B cell (primary cell): ENCODE measurements around the gene HIGD2B. TPM values are rescaled to one million over a fixed set of nuclear protein-coding genes. Genes with fewer than 3 reads are reported as not detected.

Source experiments
- ATAC-seq: fragments of 200-7000 bp; cut with Tn5 transposase; one replicate; pipeline ENCODE4 v1.10.0; 2021; ENCODE audit warnings: low read depth, mild to moderate bottlenecking, moderate number of reproducible peaks, moderate library complexity
- CTCF ChIA-PET: fragments of 350-600 bp; sonication (Branson Sonifier 250); formaldehyde crosslinking; loops from one replicate; lab custom pipeline; 2021; ENCODE audit warnings: antibody characterized with exemption, inconsistent platforms; lab: Charles Lee
- POLR2A ChIA-PET: fragments of 350-600 bp; sonication (Branson Sonifier 250); formaldehyde crosslinking; loops from one replicate; lab custom pipeline; 2021; ENCODE audit warnings: antibody characterized with exemption; lab: Charles Lee
- DNase-seq: peaks from one replicate; pipeline ENCODE4 v3.0.0; 2013
- H2AFZ ChIP-seq: 2 replicates; pipeline ENCODE4 v1.6.1; 2012; ENCODE audit warnings: mild to moderate bottlenecking, low read depth, low read length; ENCODE audit not compliant: insufficient read depth, poor library complexity, severe bottlenecking
- H3K27ac ChIP-seq, 2 donors: 1 replicate in 1 of 2; 2 replicates in 1 of 2; pipeline ENCODE4 v1.5.1; 2012 to 2013; ENCODE audit warnings: low read length in 2 of 2, mild to moderate bottlenecking in 2 of 2, moderate library complexity in 1 of 2
- H3K27me3 ChIP-seq, 4 experiments: fragments of 200-600 bp in 1 of 4; sonication (generic) in 1 of 4; replicated peaks in 1 of 4; 1 replicate in 2 of 4; 2 replicates in 2 of 4; pipeline versions ENCODE4 v1.6.1 to v1.7.0; 2013 to 2016; ENCODE audit warnings: low read length in 3 of 4, mild to moderate bottlenecking in 2 of 4, mixed read lengths in 1 of 4, moderate library complexity in 1 of 4; ENCODE audit not compliant: insufficient read depth in 4 of 4, control insufficient read depth in 3 of 4; ENCODE audit errors: control extremely low read depth in 1 of 4
- H3K36me3 ChIP-seq, 2 experiments: replicated peaks in 1 of 2; 1 replicate in 1 of 2; 2 replicates in 1 of 2; pipeline versions ENCODE4 v1.6.1 to v1.7.1; 2013; ENCODE audit warnings: low read length in 1 of 2; ENCODE audit not compliant: insufficient read depth in 2 of 2, control insufficient read depth in 1 of 2; ENCODE audit errors: control extremely low read depth in 1 of 2, extremely low read depth in 1 of 2
- H3K4me1 ChIP-seq, 2 donors: fragments of 200-600 bp in 1 of 2; sonication (generic) in 1 of 2; 1 replicate in 1 of 2; 2 replicates in 1 of 2; pipeline versions ENCODE4 v1.5.1 to v1.6.1; 2013 to 2017; ENCODE audit warnings: low read length in 2 of 2; ENCODE audit not compliant: control insufficient read depth in 2 of 2, insufficient read depth in 2 of 2
- H3K4me2 ChIP-seq: replicated peaks from 2 replicates; pipeline ENCODE3; 2012; ENCODE audit warnings: mild to moderate bottlenecking, low read depth, low read length; ENCODE audit not compliant: poor library complexity, severe bottlenecking
- H3K4me3 ChIP-seq, 5 experiments: fragments of 200-600 bp in 1 of 5; sonication (generic) in 1 of 5; 1 replicate in 3 of 5; 2 replicates in 2 of 5; pipeline versions ENCODE4 v1.5.1 to v1.7.0; 2011 to 2016; ENCODE audit warnings: low read length in 4 of 5, mild to moderate bottlenecking in 4 of 5, low read depth in 2 of 5, control low read depth in 1 of 5, moderate library complexity in 1 of 5; ENCODE audit not compliant: insufficient read depth in 1 of 5; ENCODE audit errors: control extremely low read depth in 1 of 5, extremely low read depth in 1 of 5
- H3K79me2 ChIP-seq: fragments of 200-600 bp; sonication (generic); one replicate; pipeline ENCODE4 v1.6.0; 2016; ENCODE audit warnings: low read length; ENCODE audit not compliant: control insufficient read depth, insufficient read depth
- H3K9ac ChIP-seq: fragments of 200-600 bp; sonication (generic); 2 replicates; pipeline ENCODE4 v1.6.1; 2017; ENCODE audit warnings: mild to moderate bottlenecking, low read length, moderate library complexity
- H3K9me3 ChIP-seq, 3 donors: one replicate each; pipeline versions ENCODE4 v1.6.1 to v1.7.1; 2013; ENCODE audit warnings: low read length in 2 of 3; ENCODE audit not compliant: control insufficient read depth in 2 of 3, insufficient read depth in 1 of 3; ENCODE audit errors: control extremely low read depth in 1 of 3
- H4K20me1 ChIP-seq: 2 replicates; pipeline ENCODE4 v1.6.0; 2012; ENCODE audit warnings: mild to moderate bottlenecking, low read length; ENCODE audit not compliant: insufficient read depth, control insufficient read depth, poor library complexity, severe bottlenecking
- H3K27ac Mint-ChIP-seq: one replicate; pipeline ENCODE4 v1.8.0; 2021; ENCODE audit warnings: mixed read lengths
- H3K27me3 Mint-ChIP-seq: one replicate; pipeline ENCODE4 v1.8.0; 2021; ENCODE audit warnings: mixed read lengths
- H3K4me1 Mint-ChIP-seq: one replicate; pipeline ENCODE4 v1.8.0; 2021; ENCODE audit warnings: mixed read lengths
- H3K4me3 Mint-ChIP-seq: one replicate; pipeline ENCODE4 v1.8.0; 2021; ENCODE audit warnings: mixed read lengths
- H3K9me3 Mint-ChIP-seq: one replicate; pipeline ENCODE4 v1.8.0; 2022; ENCODE audit warnings: mixed read lengths; ENCODE audit not compliant: insufficient read depth
- CTCF ChIP-seq: fragments of 200-600 bp; IDR thresholded peaks from one replicate; pipeline ENCODE4 v1.8.0; 2022; ENCODE audit warnings: antibody characterized with exemption, mild to moderate bottlenecking
- EZH2 ChIP-seq: IDR thresholded peaks from 2 replicates; pipeline ENCODE4 v1.6.1; 2012; ENCODE audit warnings: borderline replicate concordance, low read depth, mild to moderate bottlenecking, moderate library complexity, low read length; ENCODE audit not compliant: insufficient read depth, poor library complexity, severe bottlenecking
- WGBS: methylation state at CpG from one replicate; pipeline ENCODE4 v1.1.5; 2013; ENCODE audit warnings: missing lambda C conversion rate; ENCODE audit not compliant: insufficient coverage; 5-methylcytosine and 5-hydroxymethylcytosine counted together
- intact Hi-C: fragments of 100-400 bp; cut with micrococcal nuclease; formaldehyde crosslinking; loops from one replicate; pipeline ENCODE4 v1.10.0; 2022
- polyA plus RNA-seq: library from polyadenylated mRNA; depleted of rRNA; stranded (reverse); fragments of >200 nt; gene quantifications from 2 replicates; pipeline ENCODE4 v1.2.3, GENCODE V29; 2012
- total RNA-seq, 2 donors: library from RNA; stranded (reverse); fragments of 120-200 nt in 1 of 2; gene quantifications; 1 replicate in 1 of 2; 2 replicates in 1 of 2; pipeline versions ENCODE4 v1.2.3 to v1.2.4, GENCODE V29; 2013 to 2022

Gene HIGD2B
- total and polyA plus RNA-seq, 2 donors (not counting 1 experiment from before 2014, with no cell fraction given), result 0.52 TPM; not detected in 1

GRCh38 chr15:72676838-72677237 is 9.1 kb downstream of the HIGD2B start:
- H3K79me2 ChIP-seq, result no peaks in the 10 kb centered on the region
- Mint-ChIP-seq H3K4me1 (peaks cover 2% of the 10 kb centered on the region), H3K4me3 (no peak overlapping the region), H3K27me3 (peaks cover 27% of the 10 kb centered on the region), H3K27ac (no peak overlapping the region), H3K9me3 (no peaks in the 10 kb centered on the region)
- no peak overlapping the region for H3K9ac ChIP-seq
- 100% methylated on average over 1 of the region's 4 CpGs for WGBS
- no peak for TF ChIP-seq EZH2
- no peak for TF ChIP-seq CTCF
- peaks cover 0 to 6% (median 4%) of the 10 kb centered on the region in 4 experiments for H3K27me3 ChIP-seq
- DNase-seq, result no peak
- CTCF ChIA-PET, result no interaction called here
- no peaks in the 10 kb centered on the region for H3K4me1 ChIP-seq
- H2AFZ ChIP-seq, result no peak overlapping the region
- no peak overlapping the region for H3K4me2 ChIP-seq
- H3K4me3 ChIP-seq, result no peak overlapping the region
- POLR2A ChIA-PET, result no interaction called here
- H3K36me3 ChIP-seq, result no peaks in the 10 kb centered on the region
- no peaks in the 10 kb centered on the region for H4K20me1 ChIP-seq
- no peak for ATAC-seq
- H3K9me3 ChIP-seq, result no peaks in the 10 kb centered on the region
- intact Hi-C loops, result no loop called here
- H3K27ac ChIP-seq, result no peak overlapping the region

DNA sequence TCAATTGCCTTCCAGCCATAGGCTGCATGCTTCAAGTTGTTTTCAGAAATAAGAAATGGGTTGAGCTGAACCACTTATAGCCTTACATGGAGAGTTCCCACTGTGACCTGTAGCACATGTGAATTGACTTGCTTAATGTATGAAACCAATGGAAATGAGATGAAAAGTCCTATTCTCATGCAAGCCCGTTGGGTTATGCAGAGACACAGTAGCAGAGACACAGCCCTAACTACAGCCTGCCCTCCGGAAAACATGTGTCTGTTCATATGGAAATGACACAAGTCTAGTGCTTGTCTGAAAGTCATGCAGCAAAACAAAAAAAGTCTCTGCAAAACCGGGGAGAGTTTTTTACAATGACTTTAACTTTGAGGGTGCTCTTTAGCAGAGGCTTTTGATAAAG is 14.5 kb downstream of the HIGD2B start:
- H3K27ac Mint-ChIP-seq, result no peak overlapping the region
- no peak for DNase-seq
- H4K20me1 ChIP-seq, result no peaks in the 10 kb centered on the region
- WGBS, result 20% methylated on average over 1 of the region's 3 CpGs
- H3K4me1 Mint-ChIP-seq, result peaks cover 4% of the 10 kb centered on the region
- intact Hi-C loops, result no loop called here
- no peak overlapping the region for H3K27ac ChIP-seq
- H3K79me2 ChIP-seq, result no peaks in the 10 kb centered on the region
- no peak overlapping the region for H3K4me3 Mint-ChIP-seq
- no peak overlapping the region for H3K4me3 ChIP-seq
- H3K4me1 ChIP-seq, result peaks cover 3 to 5% of the 10 kb centered on the region in 2 donors
- no peak overlapping the region for H2AFZ ChIP-seq
- H3K9me3 ChIP-seq, result no peaks in the 10 kb centered on the region
- POLR2A ChIA-PET, result interaction anchor here (0.7 kb wide), 1 partner anchor 163 kb away, joined by 3 read pairs; no protein-coding TSS in a partner anchor
- no peak for TF ChIP-seq CTCF
- no peak for TF ChIP-seq EZH2
- CTCF ChIA-PET, result interaction anchor here (0.6 to 2.1 kb wide), 14 partner anchors 13 to 1739 kb away, joined by 3 to 19 read pairs (median 3); partner anchors contain the start of genes BBS4, HEXA and HIGD2B
- H3K9ac ChIP-seq, result no peak overlapping the region
- no peak overlapping the region for H3K4me2 ChIP-seq
- peaks cover 0 to 5% (median 2%) of the 10 kb centered on the region in 4 experiments for H3K27me3 ChIP-seq
- H3K9me3 Mint-ChIP-seq, result no peaks in the 10 kb centered on the region
- peaks cover 15% of the 10 kb centered on the region for H3K27me3 Mint-ChIP-seq
- H3K36me3 ChIP-seq, result no peaks in the 10 kb centered on the region
- no peak for ATAC-seq
